Measurements from ENCODE around the gene UBE2L6.
A peak's percentile ranks its signal among the peaks of the same experiment; 100 is the strongest.
"Not testable (repeated sequence)": the region's sequence is repeated elsewhere in the genome, so short reads cannot be mapped to it uniquely, and the experiment has no call there.

Gene UBE2L6

DNA sequence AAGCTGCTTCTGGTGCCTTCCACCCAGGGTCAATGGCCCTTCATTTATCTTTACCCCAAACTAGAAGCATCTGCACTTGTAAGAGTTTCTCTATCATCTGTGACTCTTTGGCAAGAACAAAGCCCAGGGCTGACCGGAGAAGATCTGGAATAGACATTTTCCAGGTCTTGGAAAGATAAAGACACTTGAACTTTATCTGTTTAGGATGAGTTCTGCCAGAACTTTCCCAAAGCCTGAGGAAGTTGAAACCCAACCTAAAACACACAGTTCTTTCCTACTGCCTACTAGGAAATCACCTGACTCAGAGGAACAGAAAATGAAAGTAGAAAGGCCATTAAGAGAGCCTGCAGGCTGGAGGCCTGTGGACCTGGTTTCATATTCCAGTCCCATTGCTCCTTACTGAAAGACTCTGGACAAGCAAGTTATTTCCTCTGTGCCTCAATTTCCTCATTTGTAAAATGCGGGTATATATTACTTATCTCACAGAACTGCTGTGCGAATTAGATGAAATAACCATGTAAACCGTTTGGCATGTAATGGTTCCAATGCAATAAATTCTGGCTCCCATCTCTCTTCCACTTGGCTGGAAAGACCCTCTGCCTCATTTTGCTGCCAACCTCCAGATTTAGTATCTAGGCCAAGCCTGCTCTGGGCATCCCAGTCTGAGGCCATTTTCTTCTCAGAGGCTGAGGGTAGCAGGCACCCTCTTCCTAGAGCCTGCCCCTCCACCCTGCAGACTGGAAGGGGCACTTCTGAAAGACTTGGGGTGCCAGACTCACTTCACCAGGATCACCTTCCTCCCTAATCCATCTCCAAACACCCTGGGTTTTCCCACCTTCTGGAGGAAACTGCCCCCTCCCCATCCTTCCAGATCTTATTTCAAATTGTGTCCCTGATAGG lies 1.2 kb downstream of the UBE2L6 start:
- peak; percentile 52 for DNase-seq

DNA sequence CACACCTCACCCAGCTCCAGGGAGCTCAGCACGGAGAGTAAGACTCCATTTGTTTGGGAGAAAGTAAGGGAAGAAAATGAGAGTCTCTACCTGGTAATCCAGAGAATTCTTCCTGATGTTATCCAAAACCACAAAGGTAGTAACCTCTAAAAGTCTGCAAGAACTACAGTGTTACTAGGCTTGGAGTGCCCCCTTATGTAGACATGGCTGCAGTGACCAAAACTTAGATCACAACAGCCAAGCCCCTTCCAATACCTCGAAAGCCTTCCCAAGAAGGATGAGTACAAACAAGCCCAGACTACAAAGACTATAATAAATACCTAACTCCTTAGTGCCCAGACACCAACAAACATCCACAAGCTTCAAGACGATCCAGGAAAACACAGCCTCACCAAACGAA lies 4.9 kb downstream of the UBE2L6 start:
- no peak for DNase-seq

DNA sequence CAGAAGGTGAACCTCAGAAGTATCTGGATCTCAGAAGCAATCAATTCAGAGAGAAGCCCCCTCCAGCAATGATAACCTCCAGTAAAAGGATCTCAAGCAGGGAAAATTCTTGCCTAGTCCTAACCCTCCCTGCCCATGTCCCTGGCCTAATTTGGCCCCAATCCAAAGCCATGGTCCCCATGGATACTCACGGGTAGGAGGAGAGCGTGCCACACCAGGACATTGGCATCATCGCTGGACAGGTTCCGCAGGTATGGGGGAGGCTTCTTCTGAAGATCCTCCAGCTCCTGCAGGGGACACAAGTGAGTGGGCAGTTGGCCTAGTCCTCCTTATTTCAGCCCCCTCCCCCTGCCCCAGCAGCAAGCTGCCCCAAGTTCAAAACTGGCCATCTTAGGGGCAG lies 7.3 kb downstream of the UBE2L6 start:
- DNase-seq, result no peak

DNA sequence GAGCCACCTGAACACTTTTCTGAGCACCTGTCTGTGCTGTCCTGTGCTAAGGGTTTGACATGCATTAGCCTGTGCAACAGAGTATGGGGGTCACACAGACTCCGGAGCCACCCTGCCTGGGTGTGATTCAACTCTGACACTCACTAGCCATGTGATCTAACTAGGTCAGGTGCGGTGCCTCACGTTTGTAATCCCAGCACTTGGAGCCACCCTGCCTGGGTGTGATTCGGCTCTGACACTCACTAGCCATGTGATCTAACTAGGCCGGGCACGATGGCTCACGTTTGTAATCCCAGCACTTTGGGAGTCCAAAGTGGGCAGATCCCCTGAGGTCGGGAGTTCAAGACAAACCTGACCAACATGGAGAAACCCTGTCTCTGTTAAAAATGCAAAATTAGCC lies 11.4 kb downstream of the UBE2L6 start:
- DNase-seq, result no peak

DNA sequence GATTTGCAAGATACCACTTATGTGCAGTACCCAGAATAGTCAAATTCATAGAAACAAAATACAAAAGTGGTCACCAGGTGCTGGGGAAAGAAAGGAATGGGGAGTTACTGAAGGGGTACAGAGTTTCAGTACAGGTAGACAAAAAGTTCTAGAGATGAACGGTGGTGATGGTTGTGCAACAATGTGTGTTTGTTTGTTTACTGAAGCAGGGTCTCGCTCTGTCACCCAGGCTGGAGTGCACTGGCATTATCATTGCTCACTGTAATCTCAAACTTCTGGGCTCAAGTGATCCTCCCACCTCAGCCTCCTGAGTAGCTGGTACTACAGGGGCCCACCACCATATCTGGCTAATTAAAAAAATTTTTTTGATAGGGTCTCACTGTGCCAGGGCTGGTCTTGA lies 12.1 kb downstream of the UBE2L6 start:
- DNase-seq, result no peak

DNA sequence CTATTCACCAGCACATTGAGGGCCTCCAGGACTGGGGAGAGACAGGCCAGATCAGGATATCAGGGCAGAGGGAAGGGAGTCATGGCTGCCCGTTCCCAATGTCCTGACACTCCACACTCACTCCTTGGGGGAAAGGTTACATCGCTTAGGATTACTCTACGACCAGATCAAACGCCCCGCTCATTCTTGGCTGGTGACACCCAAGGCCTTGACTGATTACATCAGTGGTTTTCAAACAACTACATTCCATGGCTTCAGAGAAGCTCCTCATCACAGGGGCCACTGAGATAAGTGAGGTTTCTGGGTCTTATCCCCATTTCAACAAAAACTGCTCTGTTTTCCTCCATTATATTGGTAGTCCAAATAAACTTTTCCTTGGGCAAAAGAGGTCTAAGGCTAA lies 15.0 kb downstream of the UBE2L6 start:
- DNase-seq, result no peak

DNA sequence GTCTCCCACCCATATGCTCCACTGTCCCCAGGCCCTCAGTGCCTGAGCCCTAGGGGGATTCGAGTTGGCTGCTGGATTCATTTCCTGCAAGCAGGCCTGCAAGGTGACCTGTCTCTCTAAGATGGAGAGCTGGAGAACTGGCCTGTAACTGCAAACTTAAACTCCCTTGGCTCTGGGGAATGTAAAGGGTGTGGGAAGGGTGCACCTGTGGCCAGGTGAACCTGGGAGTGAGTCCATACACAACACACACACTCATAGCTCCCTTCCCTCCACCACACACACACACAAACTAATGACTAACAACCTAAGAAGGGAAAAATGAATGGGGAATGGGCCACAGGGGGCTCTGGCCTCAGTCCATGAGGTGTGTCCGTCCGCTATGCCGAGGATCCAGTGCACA lies 15.5 kb downstream of the UBE2L6 start:
- DNase-seq, result no peak

DNA sequence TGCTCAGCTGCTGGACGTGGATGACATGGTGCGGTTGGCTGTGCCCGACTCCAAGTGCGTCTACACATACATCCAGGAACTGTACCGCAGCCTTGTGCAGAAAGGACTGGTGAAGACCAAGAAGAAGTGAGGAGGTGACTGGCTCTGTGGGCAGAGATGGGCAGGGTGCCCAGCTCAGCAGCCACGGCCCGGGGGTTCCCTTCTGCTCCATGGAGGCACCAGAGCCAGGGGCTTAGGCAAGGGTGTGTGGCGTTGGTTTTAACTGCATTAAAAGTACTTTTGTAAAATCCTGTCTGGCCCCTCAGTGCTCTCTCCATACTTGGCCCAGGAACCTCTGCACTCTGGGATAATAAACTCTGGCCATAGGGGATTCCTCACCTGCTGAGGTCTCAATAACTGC lies 17.5 kb downstream of the UBE2L6 start:
- DNase-seq, result no peak

DNA sequence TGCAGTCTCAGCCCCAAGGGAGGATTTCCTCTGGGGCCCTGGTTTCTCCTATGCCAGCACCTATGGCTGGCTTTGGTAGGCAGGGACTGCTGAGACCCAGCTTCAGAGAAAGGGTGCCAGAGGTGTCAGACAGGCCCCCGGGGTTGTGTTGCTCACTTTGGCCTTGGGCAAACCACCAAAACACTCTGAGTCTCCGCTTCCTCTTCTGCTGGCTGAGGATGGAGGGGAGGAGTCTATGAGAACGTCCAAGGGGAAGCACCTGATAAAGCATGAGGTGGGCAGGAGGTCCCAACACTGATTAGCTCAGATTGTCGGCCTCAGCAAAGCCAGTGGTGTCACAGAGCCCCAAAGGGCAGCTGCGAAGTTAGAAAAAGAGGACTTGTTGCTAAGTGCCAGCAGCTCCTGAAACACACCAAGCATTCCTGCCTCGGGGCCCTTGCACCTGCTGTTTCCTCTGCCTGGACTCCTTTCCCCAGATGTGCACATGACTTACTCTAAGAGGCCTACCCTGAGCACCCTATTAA lies 19.6 kb downstream of the UBE2L6 start:
- peak; percentile 24 for DNase-seq

DNA sequence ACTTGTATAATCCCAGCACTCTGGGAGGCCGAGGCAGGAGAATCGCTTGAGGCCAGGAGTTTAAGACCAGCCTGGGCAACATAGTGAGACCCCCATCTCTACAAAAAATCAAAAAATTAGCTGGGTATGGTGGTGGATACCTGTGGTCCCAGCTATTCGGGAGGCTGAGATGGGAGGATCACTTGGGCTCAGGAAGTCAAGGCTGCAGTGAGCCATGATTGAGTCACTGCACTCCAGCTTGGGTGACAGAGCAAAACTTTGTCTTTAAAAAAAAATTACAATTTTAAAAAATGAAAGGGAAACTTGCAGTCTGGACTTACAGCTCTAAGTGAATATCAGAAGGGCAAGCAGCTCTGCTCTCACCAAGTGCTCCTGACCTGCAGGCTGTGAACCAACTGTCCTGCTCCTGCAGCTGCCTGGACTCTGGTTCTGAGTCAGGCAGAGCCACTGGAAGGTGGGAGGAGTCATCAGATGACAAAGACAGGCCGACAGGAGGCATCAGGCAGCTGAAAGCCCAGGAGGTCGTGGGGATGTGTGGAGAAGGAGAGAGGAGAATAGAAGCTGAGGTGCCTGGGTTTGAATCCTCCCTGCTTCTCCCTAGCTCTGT lies 20.5 kb downstream of the UBE2L6 start:
- DNase-seq, result no peak

DNA sequence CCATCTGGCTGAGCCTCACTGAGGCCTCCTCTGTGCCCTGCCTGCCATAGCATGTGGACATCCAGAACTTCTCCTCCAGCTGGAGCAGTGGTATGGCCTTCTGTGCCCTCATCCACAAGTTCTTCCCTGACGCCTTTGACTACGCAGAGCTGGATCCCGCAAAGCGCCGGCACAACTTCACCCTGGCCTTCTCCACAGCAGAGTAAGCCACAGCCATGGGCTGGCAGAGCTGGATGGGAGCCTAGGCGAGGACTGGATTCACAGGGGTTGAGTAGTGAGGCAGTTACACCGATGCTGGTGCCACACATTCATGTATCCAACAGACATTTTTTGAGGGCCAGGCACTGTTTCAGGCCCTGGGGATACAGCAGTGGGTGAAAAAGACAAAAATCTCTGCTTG lies 21.0 kb downstream of the UBE2L6 start:
- DNase-seq, result no peak

DNA sequence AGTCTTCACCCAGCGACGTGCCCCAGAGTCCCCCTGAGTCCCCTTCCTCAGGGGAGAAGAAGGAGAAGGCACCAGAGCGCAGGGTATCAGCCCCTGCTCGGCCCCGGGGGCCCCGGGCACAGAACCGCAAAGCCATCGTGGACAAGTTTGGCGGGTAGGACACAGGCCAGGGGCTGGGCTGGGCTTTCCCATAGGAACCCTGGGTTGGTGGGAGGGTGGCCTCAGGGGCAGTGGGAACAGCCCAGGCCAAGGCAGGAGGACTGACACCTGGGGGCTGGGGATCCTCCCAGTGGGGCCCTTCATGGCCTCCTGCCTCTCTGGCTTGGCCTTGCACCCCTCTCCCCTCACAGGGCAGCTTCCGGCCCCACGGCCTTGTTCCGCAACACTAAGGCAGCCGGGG lies 21.6 kb downstream of the UBE2L6 start:
- DNase-seq, result no peak

DNA sequence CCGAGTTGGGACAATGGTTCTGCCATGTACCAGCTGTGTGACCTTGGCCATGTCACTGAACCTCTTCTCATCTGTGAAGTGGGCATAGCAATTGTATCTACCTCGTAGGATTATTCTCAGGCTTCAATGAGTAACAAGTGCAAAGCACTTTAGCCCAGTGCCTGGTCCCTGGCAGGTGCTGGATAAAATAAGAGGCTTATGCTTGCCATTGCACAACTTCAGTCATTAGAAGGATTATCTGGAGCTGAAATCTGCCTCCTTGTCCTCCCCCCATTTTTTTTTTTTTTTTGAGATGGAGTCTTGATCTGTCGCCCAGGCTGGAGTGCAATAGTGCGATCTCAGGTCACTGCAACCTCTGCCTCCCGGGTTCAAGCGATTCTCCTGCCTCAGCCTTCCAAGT lies 22.9 kb downstream of the UBE2L6 start:
- DNase-seq, result no peak

DNA sequence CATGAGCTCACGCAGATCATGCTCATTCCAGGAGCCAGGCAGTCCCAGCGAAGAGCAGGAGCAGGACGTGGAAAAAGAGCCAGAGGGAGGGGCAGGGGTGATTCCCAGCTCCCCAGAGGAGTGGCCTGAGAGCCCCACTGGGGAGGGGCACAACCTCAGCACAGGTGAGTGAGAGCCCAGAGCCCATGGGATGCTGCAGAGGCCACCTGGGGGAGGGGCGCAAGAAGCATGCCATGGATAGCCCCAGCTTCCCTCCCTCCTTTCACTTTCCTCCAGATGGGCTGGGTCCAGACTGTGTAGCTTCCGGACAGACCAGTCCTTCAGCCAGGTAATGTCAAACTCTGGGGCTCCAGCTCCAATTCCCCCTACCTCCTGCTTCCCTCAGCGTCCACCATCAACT lies 23.9 kb downstream of the UBE2L6 start:
- DNase-seq, result no peak

DNA sequence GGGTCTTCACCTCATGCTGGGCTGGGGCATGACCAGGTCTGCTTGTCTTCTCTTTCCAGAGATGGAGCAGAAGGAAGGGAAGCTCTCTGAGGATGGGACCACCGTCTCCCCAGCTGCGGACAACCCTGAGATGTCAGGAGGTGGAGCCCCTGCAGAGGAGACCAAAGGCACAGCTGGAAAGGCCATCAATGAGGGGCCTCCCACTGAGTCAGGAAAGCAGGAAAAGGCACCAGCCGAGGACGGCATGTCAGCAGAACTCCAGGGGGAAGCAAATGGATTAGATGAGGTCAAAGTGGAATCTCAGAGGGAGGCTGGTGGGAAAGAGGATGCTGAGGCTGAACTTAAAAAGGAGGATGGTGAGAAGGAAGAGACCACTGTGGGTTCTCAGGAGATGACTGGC lies 24.9 kb downstream of the UBE2L6 start:
- no peak for DNase-seq

DNA sequence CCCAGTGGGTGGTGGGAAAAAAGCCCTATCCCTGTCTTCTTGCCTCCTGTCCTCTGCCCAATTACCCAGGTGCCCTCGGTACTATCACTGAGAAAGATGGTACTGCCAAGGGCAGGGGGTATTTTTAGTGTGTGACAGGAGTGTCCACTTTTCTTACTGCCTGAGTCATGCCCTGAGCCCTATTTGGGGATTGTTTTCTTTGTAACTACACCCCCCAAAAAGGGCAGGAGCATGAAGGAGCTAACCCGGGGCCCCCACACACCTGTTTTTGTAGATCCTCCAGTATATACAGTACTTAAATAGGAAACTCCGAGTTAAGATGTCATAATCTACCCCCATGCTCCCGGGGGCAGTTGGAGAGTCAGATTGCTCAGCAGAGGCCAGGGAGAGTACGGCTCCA lies 26.3 kb downstream of the UBE2L6 start:
- no peak for DNase-seq

DNA sequence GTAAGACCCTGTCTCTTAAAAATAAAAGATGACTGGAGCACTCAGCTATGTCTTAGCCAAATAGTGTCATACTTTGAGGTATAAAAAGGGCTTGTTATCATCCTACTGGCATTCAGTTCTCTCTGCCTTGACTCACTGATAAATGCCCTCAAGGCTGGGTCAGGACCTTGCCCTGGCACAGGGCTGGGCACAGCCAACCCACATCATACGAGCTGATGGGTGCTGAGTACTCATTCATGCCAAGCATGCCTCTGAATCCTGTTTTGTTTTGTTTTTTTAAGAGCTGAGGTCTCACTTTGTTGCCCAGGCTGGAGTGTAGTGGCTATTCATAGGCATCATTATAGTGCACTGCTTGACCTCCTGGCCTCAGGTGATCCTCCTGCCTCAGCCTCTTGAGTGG lies 28.1 kb downstream of the UBE2L6 start:
- DNase-seq, result no peak

DNA sequence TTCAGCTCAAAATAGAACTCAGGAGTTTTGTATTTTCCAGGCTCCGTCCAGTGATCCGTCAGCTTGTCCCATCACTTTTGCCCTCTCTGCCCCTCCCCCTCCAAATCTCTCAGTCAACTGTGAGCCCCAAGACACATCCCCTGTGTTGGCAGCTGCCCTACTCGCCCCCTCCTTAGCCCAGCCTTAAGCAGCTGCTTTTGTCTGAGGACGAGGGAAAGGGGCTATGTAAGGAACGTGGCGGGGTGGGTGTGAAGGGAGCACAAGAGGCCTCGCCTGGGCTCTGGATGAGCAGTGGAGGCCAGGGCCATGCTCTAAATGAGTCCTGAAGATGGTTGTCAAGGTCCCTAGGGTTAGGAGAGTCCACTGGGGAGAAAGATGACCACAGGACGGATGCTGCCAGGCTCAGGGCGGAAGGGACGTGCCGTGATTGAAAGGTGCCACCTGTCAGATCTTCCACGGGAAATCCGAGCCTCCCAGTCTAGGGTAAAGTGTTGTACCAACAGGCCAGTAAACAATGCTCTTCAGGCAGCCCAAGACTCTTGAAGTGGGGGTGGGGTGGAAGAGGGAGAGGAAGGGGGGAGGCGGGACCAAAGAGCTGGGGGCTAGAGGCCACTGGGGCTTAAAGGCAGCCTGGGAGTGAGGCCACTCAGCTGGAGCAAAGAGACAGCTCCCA lies 30.4 kb downstream of the UBE2L6 start, which contains the start of gene SMTNL1:
TSS of gene SMTNL1 (plus strand) at position 649 of the 673 bp plus-strand sequence. CDS start 5,048 bp downstream, outside the sequence.
- DNase-seq, result no peak

DNA sequence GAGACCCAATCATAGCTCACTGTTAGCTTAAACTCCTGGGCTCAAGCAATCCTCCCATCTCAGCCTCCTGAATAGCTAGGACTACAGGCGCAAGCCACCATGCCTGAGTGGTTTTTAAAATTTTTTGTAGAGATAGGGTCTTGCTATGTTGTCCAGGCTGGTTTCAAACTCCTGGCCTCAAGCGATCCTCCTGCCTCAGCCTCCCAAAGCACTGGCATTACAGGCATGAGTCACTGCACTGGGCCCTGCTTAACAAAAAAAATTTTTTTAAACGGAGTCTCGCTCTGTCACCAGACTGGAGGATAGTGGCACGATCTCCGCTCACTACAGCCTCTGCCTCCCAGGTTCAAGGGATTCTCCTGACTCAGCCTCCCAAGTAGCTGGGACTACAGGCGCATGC lies 33.0 kb downstream of the UBE2L6 start:
- DNase-seq, result not testable (repeated sequence)

DNA sequence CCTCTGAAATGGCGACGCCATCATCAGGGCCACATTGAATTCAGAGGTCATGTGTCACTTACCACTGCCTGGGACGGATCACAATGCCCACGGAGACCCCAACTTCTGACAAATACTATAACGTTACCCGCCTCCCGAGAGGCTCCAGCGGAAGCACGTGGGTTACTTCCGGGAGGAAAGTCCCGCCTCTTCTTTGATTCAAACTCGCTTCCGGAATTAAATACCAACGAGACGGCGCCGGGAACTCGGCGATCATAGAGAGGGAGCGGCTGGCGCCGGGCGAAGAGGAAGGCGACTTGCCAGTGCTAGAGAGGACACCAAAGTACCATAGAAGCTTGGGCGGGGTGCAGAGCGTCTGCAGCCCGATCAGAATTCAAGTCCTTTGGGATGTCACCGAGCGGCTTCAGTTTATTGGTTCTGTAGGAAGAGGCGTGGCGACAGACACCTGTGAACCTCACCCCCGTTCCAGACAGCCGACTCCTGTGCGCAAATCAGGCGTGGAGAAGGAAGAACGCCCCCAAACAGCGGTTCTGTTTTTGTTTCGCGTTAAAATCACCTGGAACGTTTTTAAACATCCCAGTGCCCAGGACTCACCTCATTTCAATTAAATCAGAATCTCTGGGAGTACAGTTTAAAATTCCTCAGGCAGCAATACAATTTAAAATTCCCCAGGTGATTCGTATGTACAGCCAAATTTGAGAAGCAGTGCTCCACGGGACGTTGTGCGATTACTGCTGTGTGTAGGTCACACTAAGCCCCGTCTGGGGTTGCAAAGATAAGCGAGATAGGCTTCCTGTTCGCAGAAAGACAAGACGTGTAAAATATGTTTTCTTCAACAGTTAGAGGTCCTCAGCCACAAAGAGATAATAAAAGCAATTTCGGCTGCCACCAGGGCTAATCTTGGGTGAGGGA lies 36.6 kb downstream of the UBE2L6 start, which contains the start of gene TIMM10:
TSS of gene TIMM10 (minus strand) at position 159 of the 912 bp plus-strand sequence. CDS start 565 bp downstream, outside the sequence.
- peak; percentile 97 for DNase-seq

DNA sequence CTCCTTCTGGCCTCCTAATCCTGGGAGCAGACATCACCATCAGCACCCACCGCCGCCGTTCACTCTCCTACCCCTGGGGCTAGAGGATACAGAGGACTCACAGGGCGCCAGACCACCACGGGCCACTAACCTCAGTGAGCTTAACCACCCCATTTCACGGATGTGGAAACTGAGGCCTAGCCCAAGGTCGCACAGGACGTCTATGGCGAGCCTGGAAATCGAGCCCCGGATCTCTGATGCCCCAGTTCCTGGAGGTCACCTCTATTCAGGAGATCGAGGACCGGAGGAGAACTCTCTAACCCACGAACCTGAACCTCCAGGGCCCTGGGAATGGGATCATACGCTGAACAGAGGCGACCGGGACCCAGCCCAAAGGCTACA lies 37.3 kb downstream of the UBE2L6 start:
- DNase-seq, result no peak

DNA sequence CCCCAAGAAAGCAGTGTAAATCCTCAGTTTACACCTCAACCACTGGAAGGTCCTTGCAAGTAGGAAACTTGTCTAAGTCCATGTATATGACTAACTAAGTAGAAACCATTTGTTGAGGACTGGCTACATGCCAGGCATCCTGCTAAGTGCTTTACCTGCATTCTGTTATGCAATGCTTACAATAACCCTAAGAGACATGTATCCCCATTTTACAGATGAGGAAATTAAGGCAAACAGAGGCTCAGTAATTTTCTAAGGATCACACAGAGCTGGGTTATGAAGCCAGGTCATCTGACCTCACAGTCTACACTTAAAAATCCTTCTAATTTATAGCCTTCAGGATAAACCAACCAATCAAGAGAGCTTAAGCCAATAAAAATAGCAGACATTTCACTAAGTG lies 38.5 kb downstream of the UBE2L6 start:
- DNase-seq, result no peak

Measured in CD4-positive, alpha-beta T cell treated with Interferon gamma for 1 hour (primary cell).